ENCODE results near the gene RTL1. TPM values are rescaled to one million over a fixed set of nuclear protein-coding genes. Genes with fewer than 3 reads are reported as not detected.

Gene RTL1
- total RNA-seq, 1 donor from 2014 or later: not detected

DNA sequence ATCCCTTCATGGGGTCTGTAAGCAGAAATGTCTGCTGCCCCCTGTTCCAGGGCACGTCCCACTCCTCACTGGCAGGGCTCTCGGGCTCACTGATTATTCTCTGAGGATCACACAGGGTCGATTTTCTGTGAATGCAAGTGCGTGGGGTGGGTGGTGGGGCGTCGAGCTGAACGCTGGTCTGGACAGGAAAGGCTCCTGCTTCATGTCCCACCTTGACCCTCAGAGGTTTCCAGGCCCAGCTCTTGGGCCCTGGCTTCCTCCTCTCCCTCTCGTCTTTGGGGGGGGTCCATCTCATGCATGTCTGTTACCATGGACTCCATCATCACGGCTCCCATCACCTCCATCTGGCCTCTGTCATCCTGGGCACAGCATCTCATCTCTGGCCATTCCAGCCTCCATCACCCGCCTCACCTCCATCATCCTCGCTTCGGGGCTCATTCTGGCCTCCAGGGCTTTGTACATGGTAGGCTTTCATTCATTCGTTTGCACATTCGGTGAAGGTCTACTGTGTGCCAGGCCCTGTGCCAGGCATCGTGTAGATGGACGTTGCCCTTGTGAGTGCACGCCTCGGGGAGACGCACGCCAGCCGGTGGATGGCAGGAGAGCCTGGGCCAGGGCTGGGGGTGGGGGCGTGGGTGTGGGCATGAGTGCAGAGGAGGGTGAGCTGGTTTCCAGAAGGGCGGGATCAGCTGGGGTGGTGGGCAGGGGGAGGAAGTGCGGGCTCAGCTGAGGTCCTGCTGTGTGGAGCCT is 34.7 kb downstream of the RTL1 start:
- H3K27ac ChIP-seq: no peak overlapping the region
- intact Hi-C loops (cut with DNase I): no loop called here
- TF ChIP-seq CTCF (IDR thresholded peaks at IDR 0.05): no peak
- ATAC-seq (no peak), DNase-seq (peak; percentile 40)
- no peaks in the 10 kb centered on the region for H3K4me1 ChIP-seq
- H3K9me3 ChIP-seq: no peaks in the 10 kb centered on the region
- no peak overlapping the region for H3K4me3 ChIP-seq
- H3K27me3 ChIP-seq: no peaks in the 10 kb centered on the region
- H3K36me3 ChIP-seq: no peaks in the 10 kb centered on the region

DNA sequence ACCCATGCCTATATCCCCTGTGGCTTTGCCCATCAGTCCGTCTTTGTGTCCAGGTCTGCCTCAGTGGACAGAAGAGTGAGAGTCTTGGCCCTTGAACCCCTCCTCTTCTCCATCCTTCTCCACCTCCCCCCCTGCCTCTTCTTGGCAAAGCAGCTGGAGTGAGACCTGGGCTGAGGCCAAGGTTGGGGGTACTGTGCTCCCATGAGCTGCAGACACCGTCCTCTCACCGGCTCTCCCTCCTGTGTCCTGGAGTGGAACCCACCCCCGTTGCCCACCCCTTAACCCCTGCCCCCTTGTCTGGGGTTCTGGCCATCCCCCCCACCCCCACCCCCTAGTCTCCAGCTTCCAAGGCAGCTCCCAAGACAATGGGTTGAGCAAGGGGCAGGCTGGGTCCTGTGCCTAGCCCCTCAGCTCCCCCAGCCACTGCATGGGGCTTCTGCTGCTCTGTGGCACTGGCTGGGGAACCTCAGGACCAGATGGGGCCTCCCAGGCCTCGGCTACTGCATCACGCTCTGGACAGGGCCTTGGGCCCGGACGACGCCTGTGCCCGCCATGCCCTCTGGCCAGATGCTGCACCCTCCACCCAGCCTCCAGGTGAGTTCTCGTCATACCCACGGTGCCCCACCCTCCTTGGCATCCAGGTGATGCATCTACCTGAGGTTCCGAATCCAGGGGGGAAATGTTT is 35.7 kb downstream of the RTL1 start:
- intact Hi-C loops (cut with DNase I): no loop called here
- ATAC-seq (no peak), DNase-seq (peak; percentile 35)
- Histone ChIP-seq H3K4me1 (no peaks in the 10 kb centered on the region), H3K9me3 (no peaks in the 10 kb centered on the region), H3K36me3 (no peaks in the 10 kb centered on the region), H3K27me3 (no peaks in the 10 kb centered on the region), H3K27ac (no peak overlapping the region), H3K4me3 (no peak overlapping the region)
- no peak for TF ChIP-seq CTCF (IDR thresholded peaks at IDR 0.05)

GRCh38 chr14:100866666-100867630 is 36.6 kb downstream of the RTL1 start:
- H3K27ac ChIP-seq: no peak overlapping the region
- DNase-seq: peak; percentile 46
- no peaks in the 10 kb centered on the region for H3K4me1 ChIP-seq
- no peak overlapping the region for H3K4me3 ChIP-seq
- H3K27me3 ChIP-seq: no peaks in the 10 kb centered on the region
- no peak for TF ChIP-seq CTCF (IDR thresholded peaks at IDR 0.05)
- no peaks in the 10 kb centered on the region for H3K36me3 ChIP-seq
- intact Hi-C loops (cut with DNase I): no loop called here
- H3K9me3 ChIP-seq: no peaks in the 10 kb centered on the region
- ATAC-seq: no peak

DNA sequence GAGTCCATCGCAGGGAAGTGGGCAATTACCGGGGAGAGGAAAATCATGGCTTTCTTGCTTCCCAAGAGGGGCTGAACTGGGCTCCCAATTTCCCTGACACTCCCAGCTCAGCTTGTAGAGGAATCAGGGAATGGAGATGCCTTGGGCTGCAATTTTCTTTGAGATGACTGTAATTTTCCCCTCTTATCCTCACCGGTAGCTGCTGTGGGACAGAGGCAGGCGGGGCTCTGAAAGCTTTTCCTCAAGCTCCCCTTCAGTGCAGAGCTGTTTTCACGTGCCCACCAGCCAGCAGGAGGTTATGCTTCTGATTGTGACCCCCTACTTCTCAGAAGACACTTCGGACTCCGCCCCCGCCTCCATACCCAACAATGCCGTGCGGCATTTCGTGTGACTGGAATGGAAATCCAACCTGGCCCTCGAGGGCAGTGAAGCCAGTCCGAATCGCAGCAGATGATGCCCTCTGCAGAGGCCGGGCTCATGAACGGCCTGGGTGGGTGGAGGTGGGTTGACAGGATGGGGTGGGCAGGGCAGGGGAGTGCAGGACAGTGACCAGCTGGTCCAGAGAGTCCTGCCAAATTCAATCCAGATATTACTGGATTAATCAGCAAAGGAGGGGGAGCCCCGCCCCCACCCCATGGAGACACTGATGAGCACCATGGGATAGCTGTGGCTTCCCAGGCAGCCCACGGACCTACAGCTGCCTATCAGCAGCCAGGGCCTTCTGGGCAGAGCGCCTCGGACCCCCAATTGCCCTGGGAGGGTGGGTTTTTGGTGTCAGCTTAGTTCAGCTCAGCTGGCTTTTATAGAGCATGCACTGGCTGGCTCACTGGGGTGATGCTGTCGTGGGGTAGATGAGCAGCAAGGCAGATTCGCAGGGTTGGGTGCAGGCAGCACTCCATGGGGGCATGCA is 37.6 kb downstream of the RTL1 start:
- no peak overlapping the region for H3K27ac ChIP-seq
- H3K4me3 ChIP-seq: no peak overlapping the region
- no peaks in the 10 kb centered on the region for H3K9me3 ChIP-seq
- no peaks in the 10 kb centered on the region for H3K36me3 ChIP-seq
- ATAC-seq (no peak), DNase-seq (peak; percentile 37)
- intact Hi-C loops (cut with DNase I): no loop called here
- no peaks in the 10 kb centered on the region for H3K4me1 ChIP-seq
- H3K27me3 ChIP-seq: no peaks in the 10 kb centered on the region
- TF ChIP-seq CTCF (IDR thresholded peaks at IDR 0.05): no peak
